Panc1 (cell line): ENCODE measurements around the gene CRNKL1.

Experiments used
- CTCF ChIP-seq: fragments of 450-650 bp; IDR thresholded peaks from 2 replicates; pipeline ENCODE4 v1.5.1; 2017; ENCODE audit warnings: mild to moderate bottlenecking
- REST ChIP-seq, 2 experiments: IDR thresholded peaks; 2 replicates each; pipeline ENCODE4 v1.6.1; 2011 to 2012; ENCODE audit warnings: low read depth in 2 of 2, control low read depth in 1 of 2, low read length in 1 of 2, mild to moderate bottlenecking in 1 of 2, moderate library complexity in 1 of 2; ENCODE audit not compliant: insufficient read depth in 1 of 2
- SIN3A ChIP-seq: IDR thresholded peaks from 2 replicates; pipeline ENCODE4 v1.6.1; 2012; ENCODE audit warnings: low read depth, mild to moderate bottlenecking, low read length, moderate library complexity, borderline replicate concordance; ENCODE audit not compliant: insufficient read depth

GRCh38 chr20:19995220-19995863 is 56.9 kb downstream of the CRNKL1 start:
- TF ChIP-seq SIN3A (no peak), CTCF (peak; percentile 82; the same call in 1 of the 2 replicates), REST (IDR thresholded peaks at IDR 0.05; ENCODE audit: insufficient read depth in 1 of 2, low read depth in 2 of 2, low read length in 1 of 2) (no peak)
